ENCODE measurements around the gene TMEM125.

- TF ChIP-seq CTCF (IDR thresholded peaks at IDR 0.05) (no peak), POLR2AphosphoS5 (IDR thresholded peaks at IDR 0.05; ENCODE audit: low read depth, low read length) (no peak), MAX (IDR thresholded peaks at IDR 0.05; ENCODE audit: low read depth) (no peak), FOXJ3 (CRISPR knock-in tag; IDR thresholded peaks at IDR 0.05) (no peak), RXRA (IDR thresholded peaks at IDR 0.05; ENCODE audit: borderline replicate concordance, low read depth) (no peak), RAD21 (IDR thresholded peaks at IDR 0.05; ENCODE audit: low read length) (no peak)
Measured at GRCh38 chr1:43239484-43239883, 30.3 kb upstream of the TMEM125 start.

All from SK-N-SH (cell line).